MM.1S (cell line): Measurements from ENCODE around the gene ROBO3.

Experiments
- CTCF ChIP-seq: fragments of 300-600 bp; sonication (generic); IDR thresholded peaks from 2 replicates; pipeline ENCODE4 v1.5.1; 2016; ENCODE audit warnings: antibody characterized with exemption, low read length, mixed read lengths
- EZH2 ChIP-seq: fragments of 300-600 bp; sonication (generic); optimal IDR thresholded peaks from 2 replicates; pipeline ENCODE3; 2017; ENCODE audit warnings: low read depth, mild to moderate bottlenecking, antibody characterized with exemption, low read length, mixed read lengths
- EZH2phosphoT487 ChIP-seq: fragments of 300-600 bp; sonication (generic); IDR thresholded peaks from 2 replicates; pipeline ENCODE4 v1.6.1; 2018; ENCODE audit warnings: antibody characterized with exemption, low read length

- TF ChIP-seq CTCF = no peak
- TF ChIP-seq EZH2phosphoT487 = no peak
- no peak for TF ChIP-seq EZH2
Observed at GRCh38 chr11:124899383-124900145, 34.3 kb downstream of the ROBO3 start.
